NCI-H1436 (cell line): ENCODE measurements around the gene EYS.

Experiments used
- DNase-seq: peaks from one replicate; lab custom pipeline; 2025; lab: John Stamatoyannopoulos, UW

The EYS gene

DNA sequence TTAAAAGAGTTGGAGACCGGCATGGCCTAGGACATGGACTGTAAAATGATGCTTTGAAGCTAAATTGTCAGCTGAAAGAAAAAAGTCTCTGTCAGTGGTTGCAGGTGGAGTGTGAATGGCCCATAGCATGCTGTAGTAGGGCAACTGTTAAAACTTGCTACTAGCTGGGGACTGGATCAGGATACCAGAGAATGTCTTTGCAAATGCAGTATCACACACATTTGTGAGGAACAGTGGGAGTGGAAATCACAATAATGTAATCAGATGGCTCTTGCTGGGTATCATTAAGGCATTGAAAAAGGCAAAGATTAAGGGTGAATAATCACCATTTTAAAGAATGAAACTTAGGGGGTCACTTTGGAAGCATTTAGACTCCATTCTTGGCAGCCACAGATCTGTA is 737.9 kb downstream of the EYS start:
- DNase-seq: no peak

DNA sequence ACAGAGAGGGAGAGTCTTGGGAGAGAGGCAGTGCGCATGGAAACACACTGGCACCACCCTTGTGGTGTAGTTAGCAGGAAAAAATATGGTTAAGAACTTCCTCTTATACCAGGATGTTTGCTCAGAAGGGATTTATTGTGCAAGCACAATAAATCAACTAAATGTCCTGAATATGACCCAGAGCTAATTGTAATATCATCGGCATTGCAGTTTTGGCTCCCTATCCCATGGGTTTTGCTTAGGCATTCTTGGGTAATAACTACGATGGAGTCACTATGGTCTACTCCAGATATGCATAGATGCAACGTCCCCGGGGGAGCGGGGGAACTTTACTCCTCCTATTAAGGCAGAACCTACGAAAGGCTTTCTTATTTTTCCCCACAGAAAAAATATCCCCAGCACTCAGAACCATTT is 751.6 kb downstream of the EYS start:
- no peak for DNase-seq

- no peak for DNase-seq
Measured at GRCh38 chr6:64949257-64949656, 757.8 kb downstream of the EYS start.

- DNase-seq: no peak
Measured at GRCh38 chr6:64948261-64948660, 758.8 kb downstream of the EYS start.

DNA sequence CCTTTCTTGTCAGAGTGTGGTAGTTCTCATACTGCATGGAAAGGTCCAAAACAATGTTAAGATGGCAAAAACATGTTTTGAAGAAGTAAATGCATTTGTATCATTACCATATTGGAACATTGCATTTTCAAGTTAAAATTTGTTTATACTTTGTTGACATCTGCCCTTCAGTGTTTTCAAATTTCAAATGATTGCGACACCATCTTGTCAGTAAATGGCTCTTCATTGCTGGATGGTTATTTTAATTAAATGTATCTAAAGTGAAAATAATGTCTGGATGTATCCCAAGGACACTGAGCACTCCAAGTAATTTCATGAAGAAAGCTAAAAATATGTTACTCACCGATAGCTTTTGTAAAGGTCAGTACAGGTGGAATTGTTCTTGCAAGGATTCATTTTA is 761.6 kb downstream of the EYS start:
- DNase-seq: no peak

- no peak for DNase-seq
Measured at GRCh38 chr6:64932486-64932885, 774.5 kb downstream of the EYS start.

DNA sequence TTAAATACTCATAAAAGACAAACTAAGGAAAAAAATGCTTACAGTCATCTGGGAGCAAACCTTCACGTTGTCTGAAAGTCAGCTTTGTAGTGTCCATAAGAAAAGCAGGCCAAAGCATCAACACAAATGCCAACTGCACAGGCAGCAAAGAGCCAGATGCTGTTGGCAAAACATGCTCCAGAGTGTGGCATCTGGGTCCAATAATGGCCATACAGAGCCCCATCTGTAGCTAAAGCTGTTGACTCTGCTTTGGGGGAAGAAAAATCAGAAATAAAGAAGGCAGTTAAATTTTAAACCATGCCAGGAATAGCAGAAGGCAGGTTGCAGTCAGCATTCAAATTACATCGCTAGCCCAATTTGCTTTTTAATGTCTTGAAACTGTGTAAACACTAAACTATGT is 776.3 kb downstream of the EYS start:
- no peak for DNase-seq

DNA sequence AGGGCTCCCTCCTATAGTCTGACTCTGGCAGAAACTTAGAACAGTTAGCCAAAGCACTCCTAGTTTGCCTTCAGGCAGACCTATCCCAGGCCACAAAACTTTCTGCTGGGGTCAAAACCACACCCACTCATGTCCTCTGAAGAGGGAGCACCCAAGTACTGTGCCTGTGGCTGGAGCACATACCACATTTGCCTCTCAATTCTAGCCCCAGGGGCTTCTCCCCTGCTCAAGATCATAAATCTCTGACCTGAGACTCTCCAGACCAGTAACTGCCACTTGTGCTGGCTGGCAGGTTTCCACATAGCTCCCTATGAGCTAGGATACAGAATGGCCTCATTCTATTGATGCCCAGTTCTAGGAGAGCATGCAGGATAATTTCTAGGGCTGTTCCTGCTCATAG is 781.0 kb downstream of the EYS start:
- DNase-seq: no peak

DNA sequence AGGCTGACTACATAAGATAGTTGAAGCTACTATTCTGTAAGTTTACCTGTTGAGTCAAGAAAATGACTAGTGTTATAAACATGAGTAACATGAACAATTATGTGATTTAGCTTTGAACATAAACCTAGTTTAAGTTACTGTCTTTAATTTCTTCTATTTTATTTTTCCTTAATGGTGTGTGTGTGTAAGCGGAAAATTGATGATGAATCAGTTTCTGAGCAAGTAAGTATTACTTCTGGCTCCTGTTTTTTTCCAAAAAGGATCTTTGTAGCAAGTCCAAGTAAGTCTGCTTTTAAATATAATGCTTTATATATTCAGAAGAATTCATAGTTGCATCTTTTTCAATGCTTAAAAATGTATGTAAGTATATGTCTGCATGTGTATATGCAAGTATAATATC is 786.8 kb downstream of the EYS start:
- DNase-seq: no peak

DNA sequence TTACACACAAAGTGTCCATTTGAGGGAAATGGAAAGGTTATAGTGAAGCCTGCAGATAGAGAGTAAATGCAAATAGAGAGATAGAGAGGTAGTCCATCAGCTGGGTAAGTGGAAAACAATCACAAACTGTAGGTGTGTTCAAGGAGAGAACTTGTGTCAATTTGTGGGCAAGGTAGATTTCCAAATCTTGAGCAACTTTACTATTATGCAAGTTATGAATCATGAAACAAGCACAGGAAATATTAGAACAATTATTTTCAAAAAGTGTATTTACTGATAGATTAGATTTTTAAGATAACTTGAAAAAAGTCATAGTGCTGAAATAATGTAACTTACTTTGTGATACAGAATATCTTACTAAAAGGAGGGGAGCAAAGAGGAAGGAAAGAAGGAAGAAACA is 792.9 kb downstream of the EYS start:
- DNase-seq: no peak

GRCh38 chr6:64912966-64913365 is 794.1 kb downstream of the EYS start:
- no peak for DNase-seq

- DNase-seq: no peak
Measured at GRCh38 chr6:64908104-64908503, 798.9 kb downstream of the EYS start.

DNA sequence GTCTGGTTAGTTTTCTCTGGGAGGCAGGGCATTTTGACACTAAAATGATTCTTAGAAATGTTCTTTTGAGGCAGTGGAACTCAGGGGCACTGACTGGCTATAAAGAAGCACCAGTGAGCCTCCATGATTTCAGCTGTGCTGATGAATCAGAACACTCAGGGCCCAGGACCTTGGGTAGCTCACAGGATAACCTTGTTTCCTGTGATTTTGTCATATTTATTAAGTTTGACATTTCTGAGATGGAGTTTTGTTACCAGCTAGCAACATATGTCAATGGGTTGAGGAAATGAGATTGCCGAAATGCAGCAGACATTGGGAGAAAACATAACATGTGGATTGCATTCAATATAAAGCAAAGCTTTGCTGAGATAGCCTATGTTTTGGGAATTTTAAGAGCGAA is 802.4 kb downstream of the EYS start:
- DNase-seq: no peak

DNA sequence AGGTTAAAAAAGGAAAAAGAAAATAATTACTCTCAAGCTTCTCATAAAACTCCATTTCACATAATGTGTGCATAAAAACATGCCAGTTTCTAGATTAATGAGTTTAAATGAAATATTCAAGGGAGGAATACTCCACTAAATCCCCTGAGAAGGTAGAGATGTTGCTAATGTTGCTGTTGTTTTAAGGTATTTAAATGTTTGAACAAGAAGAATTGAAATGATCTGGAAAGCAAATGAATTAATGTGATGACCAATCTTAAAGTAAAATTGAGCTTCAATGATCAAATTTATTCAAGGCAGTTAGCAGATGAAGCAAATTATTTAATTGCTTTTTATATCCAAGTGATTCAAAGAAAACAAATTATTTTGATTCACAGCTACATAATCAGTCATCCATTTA is 804.4 kb downstream of the EYS start:
- DNase-seq: no peak

- DNase-seq: no peak
Measured at GRCh38 chr6:64896939-64897338, 810.1 kb downstream of the EYS start.

DNA sequence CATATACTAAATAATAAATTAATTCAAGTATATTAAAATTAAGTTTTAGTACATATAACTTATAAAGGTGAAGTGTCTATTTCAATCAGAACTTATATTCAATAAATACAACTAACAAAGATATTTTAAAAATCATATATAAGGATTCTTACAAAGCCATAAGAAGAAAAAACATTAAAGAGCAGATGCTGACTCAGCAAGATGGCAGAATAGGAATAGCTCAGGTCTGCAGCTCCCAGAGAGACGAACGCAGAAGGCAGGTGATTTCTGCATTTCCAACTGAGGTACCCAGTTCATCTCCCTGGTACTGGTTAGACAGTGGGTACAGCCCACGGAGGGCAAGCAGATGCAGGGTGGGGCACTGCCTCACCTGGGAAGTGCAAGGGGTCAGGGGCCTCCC is 811.1 kb downstream of the EYS start:
- no peak for DNase-seq

DNA sequence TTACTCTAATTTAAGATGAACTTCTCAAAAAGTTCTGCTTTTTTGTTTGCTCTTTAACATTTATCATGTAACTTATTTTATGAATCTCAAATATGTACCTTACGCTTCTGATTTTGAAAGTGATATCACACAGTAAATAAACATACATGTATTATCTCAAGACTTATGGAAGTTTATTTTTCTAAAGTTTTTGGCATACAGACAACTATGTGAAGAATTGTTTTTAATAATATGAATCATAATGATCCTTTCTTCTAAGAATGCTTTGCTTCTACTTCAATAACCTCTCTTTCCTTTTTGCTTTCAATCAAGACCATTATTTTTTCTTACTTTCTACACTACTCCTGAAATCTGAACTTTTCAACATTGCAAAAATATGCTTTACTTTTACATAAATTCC is 816.4 kb downstream of the EYS start:
- no peak for DNase-seq

DNA sequence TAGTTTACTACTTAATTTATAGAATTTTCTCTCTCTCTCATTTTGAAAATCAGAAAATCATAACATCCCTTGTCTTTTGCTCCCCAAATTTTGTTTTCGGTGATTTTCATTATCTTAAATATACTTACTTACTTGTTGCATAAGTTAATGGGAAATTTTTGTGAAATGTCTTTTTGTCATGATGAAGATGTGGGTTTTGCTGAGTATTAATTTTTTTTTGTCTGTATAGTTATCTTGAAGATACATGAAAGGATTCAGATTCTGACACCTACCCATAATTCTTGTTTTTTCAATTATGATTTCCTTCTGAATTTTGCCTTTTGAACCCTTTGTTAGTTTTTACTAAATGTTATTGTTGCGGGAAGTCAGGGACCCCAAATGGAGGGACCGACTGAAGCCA is 817.9 kb downstream of the EYS start:
- DNase-seq: no peak

DNA sequence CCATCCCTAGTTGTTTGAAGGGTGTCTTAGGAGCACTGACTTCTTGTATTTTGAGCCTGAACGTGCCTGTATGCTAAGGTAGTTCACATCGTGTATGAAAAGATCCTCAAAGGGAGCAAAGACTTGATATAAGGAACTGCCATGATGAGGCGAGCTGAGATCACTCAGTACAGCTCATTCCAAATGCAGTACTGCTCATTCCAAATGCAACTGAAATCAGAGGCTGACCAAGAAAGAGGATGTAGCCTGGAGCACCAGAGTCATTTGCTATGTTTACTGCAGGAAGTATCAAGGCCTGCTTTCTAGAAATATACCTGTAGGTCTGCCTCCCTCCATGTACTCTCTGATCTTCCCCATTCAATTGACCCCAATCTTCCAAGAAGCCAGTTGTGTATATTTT is 832.2 kb downstream of the EYS start:
- no peak for DNase-seq

DNA sequence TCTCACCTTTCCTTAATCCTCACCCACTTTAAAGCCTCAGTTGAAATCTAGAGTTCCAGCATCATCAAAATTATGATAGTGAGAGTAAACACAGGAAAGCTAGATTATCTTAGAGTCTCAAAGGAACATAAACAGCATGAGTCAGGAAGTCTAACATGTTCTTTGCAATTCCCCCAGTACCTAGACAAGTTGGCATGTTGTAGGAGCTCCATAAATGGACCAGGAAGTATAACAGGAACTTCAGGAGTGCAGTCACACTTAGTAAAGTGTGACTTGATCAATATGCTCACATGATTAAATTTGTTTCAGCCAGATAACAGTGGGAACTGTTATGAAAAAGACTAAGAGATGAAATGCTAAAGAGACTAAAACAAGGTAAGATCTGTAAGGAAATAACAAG is 834.4 kb downstream of the EYS start:
- no peak for DNase-seq

- no peak for DNase-seq
Measured at GRCh38 chr6:64861039-64861651, 845.9 kb downstream of the EYS start.

GRCh38 chr6:64860203-64860602 is 846.8 kb downstream of the EYS start:
- no peak for DNase-seq

DNA sequence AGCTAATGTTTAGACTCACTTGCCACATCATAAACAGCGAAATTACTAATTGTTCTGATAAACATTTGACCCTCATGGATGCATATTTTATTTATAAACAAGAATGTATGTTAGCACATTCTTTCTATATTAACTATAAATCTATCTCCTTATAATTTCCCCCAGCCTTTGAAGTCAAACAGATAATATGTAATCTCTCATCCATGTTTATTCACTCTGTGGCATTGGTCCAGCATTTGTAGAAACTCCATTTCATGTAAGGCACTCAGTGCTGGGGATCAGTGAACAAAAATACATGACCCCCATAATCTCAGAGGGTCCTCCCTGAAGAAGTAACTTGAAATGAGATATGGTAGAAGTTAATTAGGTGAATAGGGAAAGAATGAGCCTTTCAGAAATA is 856.9 kb downstream of the EYS start:
- DNase-seq: no peak

- no peak for DNase-seq
Measured at GRCh38 chr6:64848467-64848866, 858.6 kb downstream of the EYS start.

DNA sequence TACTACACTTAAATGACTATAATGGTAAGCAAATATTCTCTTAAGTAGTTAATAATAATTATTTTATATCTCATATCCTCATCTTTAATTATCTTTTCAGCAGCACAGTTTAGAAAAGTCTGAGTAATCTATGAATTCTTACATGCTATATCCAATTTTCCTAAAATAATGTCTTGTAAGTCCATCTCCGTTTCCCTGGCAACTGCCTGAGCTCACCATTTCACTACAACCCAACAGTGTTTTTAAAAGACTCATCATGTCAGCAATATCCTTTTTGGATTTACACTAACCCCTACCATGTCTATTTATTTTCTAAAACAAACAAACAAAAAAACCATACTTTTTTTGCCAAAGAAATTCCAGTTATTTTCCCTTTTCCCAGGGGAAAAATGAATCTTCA is 859.6 kb downstream of the EYS start:
- DNase-seq: no peak
